Activated T-cell treated with anti-CD3 and anti-CD28 coated beads for 48 hours (primary cell): ENCODE results near the gene TSPAN15.

Source experiments
- DNase-seq: peaks from one replicate; pipeline ENCODE4 v3.0.0-alpha.2; 2020; ENCODE audit warnings: low read depth

The TSPAN15 gene

GRCh38 chr10:69466158-69466490, 14.9 kb downstream of the TSPAN15 start:
- no peak for DNase-seq

- no peak for DNase-seq
Measured at GRCh38 chr10:69466689-69467088, 15.4 kb downstream of the TSPAN15 start.

- no peak for DNase-seq
Measured at GRCh38 chr10:69467928-69468750, 16.9 kb downstream of the TSPAN15 start.

GRCh38 chr10:69468751-69469089, 17.5 kb downstream of the TSPAN15 start:
- no peak for DNase-seq

GRCh38 chr10:69469976-69470375, 18.7 kb downstream of the TSPAN15 start:
- DNase-seq = no peak

GRCh38 chr10:69470463-69471384, 19.5 kb downstream of the TSPAN15 start:
- DNase-seq = no peak

- DNase-seq = no peak
Measured at GRCh38 chr10:69472142-69472541, 20.9 kb downstream of the TSPAN15 start.

- no peak for DNase-seq
Measured at GRCh38 chr10:69472544-69472943, 21.3 kb downstream of the TSPAN15 start.

- DNase-seq = no peak
Measured at GRCh38 chr10:69473304-69473990, 22.2 kb downstream of the TSPAN15 start.

GRCh38 chr10:69474742-69475432, 23.6 kb downstream of the TSPAN15 start:
- no peak for DNase-seq

GRCh38 chr10:69475433-69475830, 24.2 kb downstream of the TSPAN15 start:
- no peak for DNase-seq

GRCh38 chr10:69477968-69478597, 26.8 kb downstream of the TSPAN15 start:
- no peak for DNase-seq

- no peak for DNase-seq
Measured at GRCh38 chr10:69479240-69480067, 28.2 kb downstream of the TSPAN15 start.

GRCh38 chr10:69480068-69480412, 28.8 kb downstream of the TSPAN15 start:
- no peak for DNase-seq

- no peak for DNase-seq
Measured at GRCh38 chr10:69481305-69481704, 30.0 kb downstream of the TSPAN15 start.

GRCh38 chr10:69481811-69482524, 30.7 kb downstream of the TSPAN15 start:
- no peak for DNase-seq

- no peak for DNase-seq
Measured at GRCh38 chr10:69483963-69484362, 32.7 kb downstream of the TSPAN15 start.

GRCh38 chr10:69484736-69485135, 33.5 kb downstream of the TSPAN15 start:
- no peak for DNase-seq

- no peak for DNase-seq
Measured at GRCh38 chr10:69486922-69487730, 35.9 kb downstream of the TSPAN15 start.
